A673 (cell line): ENCODE results near the gene SDS. TPM values are rescaled to one million over a fixed set of nuclear protein-coding genes. Genes with fewer than 3 reads are reported as not detected.

Source experiments
- BruUV-seq: library from RNA; stranded (reverse); fragments of 400-500 nt; replicated peaks from 2 replicates; lab custom pipeline; 2021; lab: Mats Ljungman, UMichigan
- CTCF ChIA-PET: fragments of 300-600 bp; sonication (Branson Sonifier 250); formaldehyde crosslinking; loops from one replicate; lab custom pipeline; 2022; ENCODE audit warnings: antibody characterized with exemption; lab: Charles Lee
- POLR2A ChIA-PET: fragments of 300-600 bp; sonication (Branson Sonifier 250); formaldehyde crosslinking; loops from one replicate; lab custom pipeline; 2022; ENCODE audit warnings: antibody characterized with exemption; ENCODE audit not compliant: low non-redundant PET; lab: Charles Lee
- DNase-seq: peaks from one replicate; pipeline ENCODE4 v3.0.0-alpha.2; 2015; ENCODE audit warnings: low spot score
- H3K27ac ChIP-seq: fragments of 200-600 bp; sonication (generic); 2 replicates; pipeline ENCODE4 v1.5.1; 2016; ENCODE audit warnings: mixed run types, low read depth, mild to moderate bottlenecking, mixed read lengths, antibody characterized with exemption, low read length; ENCODE audit not compliant: poor library complexity, severe bottlenecking
- H3K27me3 ChIP-seq: fragments of 200-600 bp; sonication (generic); replicated peaks from 2 replicates; pipeline ENCODE4 v1.6.1; 2017; ENCODE audit warnings: mixed run types, low read depth, mild to moderate bottlenecking, mixed read lengths, antibody characterized with exemption, low read length; ENCODE audit not compliant: insufficient read depth, poor library complexity
- H3K36me3 ChIP-seq: fragments of 200-600 bp; sonication (generic); 2 replicates; pipeline ENCODE4 v1.6.1; 2016; ENCODE audit warnings: mixed run types, mild to moderate bottlenecking, mixed read lengths, antibody characterized with exemption, low read length; ENCODE audit not compliant: insufficient read depth, poor library complexity, severe bottlenecking
- H3K4me1 ChIP-seq: fragments of 200-600 bp; sonication (generic); 2 replicates; pipeline ENCODE4 v1.6.1; 2017; ENCODE audit warnings: mixed run types, mild to moderate bottlenecking, mixed read lengths, antibody characterized with exemption, low read length; ENCODE audit not compliant: insufficient read depth, poor library complexity, severe bottlenecking
- H3K4me3 ChIP-seq: fragments of 200-600 bp; sonication (generic); 2 replicates; pipeline ENCODE4 v1.5.1; 2016; ENCODE audit warnings: low read depth, mixed run types, mild to moderate bottlenecking, mixed read lengths, low read length; ENCODE audit not compliant: poor library complexity, severe bottlenecking
- H3K9me3 ChIP-seq: fragments of 200-600 bp; sonication (generic); 2 replicates; pipeline ENCODE4 v1.6.1; 2016; ENCODE audit warnings: mixed run types, low read depth, mild to moderate bottlenecking, mixed read lengths, antibody characterized with exemption, low read length; ENCODE audit not compliant: poor library complexity, severe bottlenecking
- CTCF ChIP-seq: fragments of 300-800, 200-600 bp; sonication (generic); conservative IDR thresholded peaks from 2 replicates; pipeline ENCODE4 v1.5.1; 2017; ENCODE audit warnings: low read depth, mild to moderate bottlenecking, antibody characterized with exemption, low read length, moderate library complexity, mixed read lengths
- EZH2 ChIP-seq: fragments of 200-600 bp; sonication (generic); IDR thresholded peaks from 2 replicates; pipeline ENCODE4 v1.6.1; 2017; ENCODE audit warnings: borderline replicate concordance, low read depth, mild to moderate bottlenecking, mixed read lengths, antibody characterized with exemption, low read length; ENCODE audit not compliant: poor library complexity, severe bottlenecking
- intact Hi-C: fragments of 100-400 bp; cut with micrococcal nuclease; formaldehyde crosslinking; loops from one replicate; pipeline ENCODE4 v1.10.0; 2022; ENCODE audit not compliant: unreplicated experiment
- total RNA-seq: library from RNA; stranded (reverse); gene quantifications from 2 replicates; pipeline ENCODE4 v1.2.3, GENCODE V29; 2021

SDS gene
- total RNA-seq, 1 experiment from 2014 or later, result not detected

GRCh38 chr12:113384778-113385177, 18.9 kb downstream of the SDS start:
- DNase-seq, result no peak
- intact Hi-C loops, result loop anchor here (10.0 kb wide), 1 partner anchor 70 kb away; no protein-coding TSS in a partner anchor
- no peak for TF ChIP-seq EZH2
- TF ChIP-seq CTCF, result no peak
- CTCF ChIA-PET, result no interaction called here
- Histone ChIP-seq H3K4me3 (no peak overlapping the region), H3K27ac (no peak overlapping the region), H3K9me3 (no peaks in the 10 kb centered on the region), H3K36me3 (peaks cover 13% of the 10 kb centered on the region), H3K27me3 (no peaks in the 10 kb centered on the region), H3K4me1 (no peaks in the 10 kb centered on the region)
- POLR2A ChIA-PET, result no interaction called here
- BruUV-seq, result no TSS peak

GRCh38 chr12:113382206-113382605, 21.5 kb downstream of the SDS start:
- H3K4me3 ChIP-seq, result no peak overlapping the region
- no peaks in the 10 kb centered on the region for H3K9me3 ChIP-seq
- intact Hi-C loops, result loop anchor here (10.0 kb wide), 1 partner anchor 67 kb away; no protein-coding TSS in a partner anchor
- H3K27me3 ChIP-seq, result no peaks in the 10 kb centered on the region
- no peaks in the 10 kb centered on the region for H3K4me1 ChIP-seq
- DNase-seq, result no peak
- ChIA-PET CTCF (no interaction called here), POLR2A (no interaction called here)
- no peak overlapping the region for H3K27ac ChIP-seq
- no TSS peak for BruUV-seq
- TF ChIP-seq CTCF (no peak), EZH2 (no peak)
- H3K36me3 ChIP-seq, result peaks cover 14% of the 10 kb centered on the region

GRCh38 chr12:113381220-113381619, 22.5 kb downstream of the SDS start:
- no TSS peak for BruUV-seq
- H3K4me3 ChIP-seq, result no peak overlapping the region
- DNase-seq, result no peak
- intact Hi-C loops, result loop anchor here (10.0 kb wide), 1 partner anchor 66 kb away; no protein-coding TSS in a partner anchor
- H3K9me3 ChIP-seq, result no peaks in the 10 kb centered on the region
- POLR2A ChIA-PET, result no interaction called here
- no peak overlapping the region for H3K27ac ChIP-seq
- H3K27me3 ChIP-seq, result no peaks in the 10 kb centered on the region
- peaks cover 13% of the 10 kb centered on the region for H3K36me3 ChIP-seq
- H3K4me1 ChIP-seq, result no peaks in the 10 kb centered on the region
- TF ChIP-seq EZH2, result no peak
- no peak for TF ChIP-seq CTCF
- CTCF ChIA-PET, result no interaction called here
